GM19372 (cell line): Measurements from ENCODE around the gene SLC9C1.

Experiments used
- ATAC-seq: cut with Tn5 transposase; IDR thresholded peaks from one replicate; pipeline ENCODE4 v1.9.1; 2021; ENCODE audit warnings: mild to moderate bottlenecking, low read depth, moderate library complexity; ENCODE audit not compliant: unreplicated experiment

SLC9C1 gene

GRCh38 chr3:112308151-112308911, 14.3 kb upstream of the SLC9C1 start:
- ATAC-seq = no peak

- ATAC-seq = no peak
Measured at GRCh38 chr3:112307557-112307956, 13.5 kb upstream of the SLC9C1 start.

- no peak for ATAC-seq
Measured at GRCh38 chr3:112306825-112307224, 12.8 kb upstream of the SLC9C1 start.

- no peak for ATAC-seq
Measured at GRCh38 chr3:112304611-112305010, 10.6 kb upstream of the SLC9C1 start.

GRCh38 chr3:112303764-112304325, 9.8 kb upstream of the SLC9C1 start:
- ATAC-seq = peak; percentile 68

- peak; percentile 43 for ATAC-seq
Measured at GRCh38 chr3:112302881-112303763, 9.1 kb upstream of the SLC9C1 start.

GRCh38 chr3:112302150-112302830, 8.3 kb upstream of the SLC9C1 start:
- no peak for ATAC-seq

- no peak for ATAC-seq
Measured at GRCh38 chr3:112298781-112299180, 4.8 kb upstream of the SLC9C1 start.

GRCh38 chr3:112297714-112298113, 3.7 kb upstream of the SLC9C1 start:
- ATAC-seq = no peak

GRCh38 chr3:112289011-112289410, 5.0 kb downstream of the SLC9C1 start:
- ATAC-seq = no peak

- no peak for ATAC-seq
Measured at GRCh38 chr3:112280266-112280665, 13.8 kb downstream of the SLC9C1 start.

- ATAC-seq = no peak
Measured at GRCh38 chr3:112273536-112273935, 20.5 kb downstream of the SLC9C1 start.

GRCh38 chr3:112261742-112262141, 32.3 kb downstream of the SLC9C1 start:
- no peak for ATAC-seq

- no peak for ATAC-seq
Measured at GRCh38 chr3:112260563-112260962, 33.5 kb downstream of the SLC9C1 start.

- ATAC-seq = peak; percentile 80
Measured at GRCh38 chr3:112253301-112253971, 40.6 kb downstream of the SLC9C1 start.

GRCh38 chr3:112247900-112248299, 46.1 kb downstream of the SLC9C1 start:
- ATAC-seq = no peak

GRCh38 chr3:112247350-112247749, 46.7 kb downstream of the SLC9C1 start:
- no peak for ATAC-seq

- ATAC-seq = no peak
Measured at GRCh38 chr3:112233083-112233482, 60.9 kb downstream of the SLC9C1 start.

- ATAC-seq = no peak
Measured at GRCh38 chr3:112231727-112232126, 62.3 kb downstream of the SLC9C1 start.

- ATAC-seq = no peak
Measured at GRCh38 chr3:112230033-112230432, 64.0 kb downstream of the SLC9C1 start.
